Neural cell (in vitro differentiated cells): ENCODE data around the gene CTXN1.

Experiments used
- EP300 ChIP-seq: fragments of 450-650 bp; conservative IDR thresholded peaks from 2 replicates; pipeline ENCODE4 v1.6.1; 2014; ENCODE audit warnings: antibody characterized with exemption, mild to moderate bottlenecking, moderate library complexity; ENCODE audit not compliant: poor library complexity, severe bottlenecking
- EZH2 ChIP-seq: fragments of 200-600, 300-800 bp; shearing (Covaris generic), sonication (generic); IDR thresholded peaks from 2 replicates; pipeline ENCODE4 v1.6.1; 2014; ENCODE audit warnings: antibody characterized with exemption, low read length, borderline replicate concordance, mild to moderate bottlenecking; ENCODE audit not compliant: insufficient read depth, poor library complexity, severe bottlenecking
- MXI1 ChIP-seq: fragments of 450-650 bp; conservative IDR thresholded peaks from 2 replicates; pipeline ENCODE4 v1.6.1; 2014; ENCODE audit warnings: antibody characterized with exemption, mild to moderate bottlenecking; ENCODE audit not compliant: poor library complexity, severe bottlenecking
- POLR2AphosphoS5 ChIP-seq: IDR thresholded peaks from 2 replicates; pipeline ENCODE4 v1.6.1; 2012
- REST ChIP-seq: IDR thresholded peaks from 2 replicates; pipeline ENCODE4 v1.6.1; 2012; ENCODE audit warnings: borderline replicate concordance
- SMC3 ChIP-seq: fragments of 450-650 bp; conservative IDR thresholded peaks from 2 replicates; pipeline ENCODE4 v1.6.1; 2014; ENCODE audit warnings: antibody characterized with exemption, mild to moderate bottlenecking, moderate library complexity; ENCODE audit not compliant: poor library complexity
- TAF1 ChIP-seq: IDR thresholded peaks from 2 replicates; pipeline ENCODE4 v1.6.1; 2012; ENCODE audit warnings: low read depth
- TF ChIP-seq, protein P1 (sequence below): fragments of 450-650 bp; IDR thresholded peaks from 2 replicates; pipeline ENCODE4 v1.5.1; 2014; ENCODE audit warnings: antibody characterized with exemption, mild to moderate bottlenecking, moderate library complexity; ENCODE audit not compliant: poor library complexity, severe bottlenecking

GRCh38 chr19:7879836-7880235 lies 46.1 kb downstream of the CTXN1 start:
- TF ChIP-seq, protein P1, sequence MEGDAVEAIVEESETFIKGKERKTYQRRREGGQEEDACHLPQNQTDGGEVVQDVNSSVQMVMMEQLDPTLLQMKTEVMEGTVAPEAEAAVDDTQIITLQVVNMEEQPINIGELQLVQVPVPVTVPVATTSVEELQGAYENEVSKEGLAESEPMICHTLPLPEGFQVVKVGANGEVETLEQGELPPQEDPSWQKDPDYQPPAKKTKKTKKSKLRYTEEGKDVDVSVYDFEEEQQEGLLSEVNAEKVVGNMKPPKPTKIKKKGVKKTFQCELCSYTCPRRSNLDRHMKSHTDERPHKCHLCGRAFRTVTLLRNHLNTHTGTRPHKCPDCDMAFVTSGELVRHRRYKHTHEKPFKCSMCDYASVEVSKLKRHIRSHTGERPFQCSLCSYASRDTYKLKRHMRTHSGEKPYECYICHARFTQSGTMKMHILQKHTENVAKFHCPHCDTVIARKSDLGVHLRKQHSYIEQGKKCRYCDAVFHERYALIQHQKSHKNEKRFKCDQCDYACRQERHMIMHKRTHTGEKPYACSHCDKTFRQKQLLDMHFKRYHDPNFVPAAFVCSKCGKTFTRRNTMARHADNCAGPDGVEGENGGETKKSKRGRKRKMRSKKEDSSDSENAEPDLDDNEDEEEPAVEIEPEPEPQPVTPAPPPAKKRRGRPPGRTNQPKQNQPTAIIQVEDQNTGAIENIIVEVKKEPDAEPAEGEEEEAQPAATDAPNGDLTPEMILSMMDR: no peak
- TF ChIP-seq EZH2: no peak
- no peak for TF ChIP-seq POLR2AphosphoS5
- TF ChIP-seq REST: no peak
- no peak for TF ChIP-seq TAF1
- TF ChIP-seq MXI1: no peak
- TF ChIP-seq EP300: no peak
- no peak for TF ChIP-seq SMC3
